Measurements from ENCODE around the gene ANGPTL8.

- TF ChIP-seq POLR2A (IDR thresholded peaks at IDR 0.05) (no peak), CTCF (IDR thresholded peaks at IDR 0.05) (no peak)
Observed at GRCh38 chr19:11209839-11210655, 29.4 kb upstream of the ANGPTL8 start.
